Muscle of leg (tissue), 11 donors: ENCODE results near the gene UBE2K. TPM values are rescaled to one million over a fixed set of nuclear protein-coding genes. Genes with fewer than 3 reads are reported as not detected.
A peak's percentile ranks its signal among the peaks of the same experiment; 100 is the strongest.
"Not testable (repeated sequence)": the region's sequence is repeated elsewhere in the genome, so short reads cannot be mapped to it uniquely, and the experiment has no call there.

Experiments used
- DNase-seq: peaks from one replicate; pipeline ENCODE4 v3.0.0; 2013
- H3K27ac ChIP-seq: one replicate; pipeline ENCODE4 v1.5.1; 2013; ENCODE audit warnings: mild to moderate bottlenecking, low read length, control low read depth
- H3K27me3 ChIP-seq: one replicate; pipeline ENCODE4 v1.6.1; 2013; ENCODE audit warnings: low read length; ENCODE audit not compliant: control insufficient read depth, insufficient read depth
- H3K36me3 ChIP-seq: one replicate; pipeline ENCODE4 v1.6.1; 2013; ENCODE audit warnings: low read length; ENCODE audit not compliant: control insufficient read depth, insufficient read depth
- H3K4me1 ChIP-seq: one replicate; pipeline ENCODE4 v1.6.1; 2013; ENCODE audit warnings: low read length; ENCODE audit not compliant: control insufficient read depth, insufficient read depth
- H3K4me3 ChIP-seq: one replicate; pipeline ENCODE4 v1.5.1; 2013; ENCODE audit warnings: low read length, control low read depth
- H3K9me3 ChIP-seq: replicated peaks from 2 replicates; pipeline ENCODE4 v1.6.1; 2013; ENCODE audit warnings: low read depth, low read length; ENCODE audit not compliant: control insufficient read depth
- WGBS: methylation state at CpG from one replicate; pipeline ENCODE4 v1.1.5; 2013; ENCODE audit warnings: missing lambda C conversion rate; ENCODE audit not compliant: insufficient coverage; 5-methylcytosine and 5-hydroxymethylcytosine counted together
- polyA plus RNA-seq, 8 donors: library from polyadenylated mRNA; unstranded; fragments of 120-200 nt; gene quantifications; one replicate each; pipeline versions ENCODE4 v1.2.1 to v1.2.3, GENCODE V29; 2013; ENCODE audit warnings: inconsistent platforms in 1 of 8, low replicate concordance in 1 of 8; ENCODE audit not compliant: insufficient read length in 8 of 8, insufficient read depth in 1 of 8
- total RNA-seq: library from RNA; stranded (reverse); fragments of 120-200 nt; gene quantifications from one replicate; pipeline ENCODE4 v1.2.4, GENCODE V29; 2013

UBE2K gene
- total and polyA plus RNA-seq, 9 donors = 16.0 to 68.3 (median 51.1) TPM

GRCh38 chr4:39682138-39682537 lies 15.8 kb upstream of the UBE2K start:
- no peak overlapping the region for H3K4me3 ChIP-seq
- DNase-seq = peak; percentile 45
- no peaks in the 10 kb centered on the region for H3K27me3 ChIP-seq
- no peaks in the 10 kb centered on the region for H3K4me1 ChIP-seq
- no peaks in the 10 kb centered on the region for H3K36me3 ChIP-seq
- H3K9me3 ChIP-seq = no peaks in the 10 kb centered on the region
- WGBS = no CpG with 5 or more reads among the region's 2 CpGs
- H3K27ac ChIP-seq = no peak overlapping the region

- DNase-seq = no peak
- Histone ChIP-seq H3K4me3 (no peak overlapping the region), H3K27ac (no peak overlapping the region), H3K9me3 (no peaks in the 10 kb centered on the region), H3K27me3 (no peaks in the 10 kb centered on the region), H3K36me3 (no peaks in the 10 kb centered on the region), H3K4me1 (no peaks in the 10 kb centered on the region)
- no CpG with 5 or more reads among the region's 1 CpG for WGBS
These were observed 11.9 kb upstream of the UBE2K start for GRCh38 chr4:39685990-39686389.

- Histone ChIP-seq H3K9me3 (no peaks in the 10 kb centered on the region), H3K4me3 (no peak overlapping the region), H3K4me1 (no peaks in the 10 kb centered on the region), H3K27ac (no peak overlapping the region), H3K27me3 (no peaks in the 10 kb centered on the region), H3K36me3 (no peaks in the 10 kb centered on the region)
- no peak for DNase-seq
These were observed 10.9 kb upstream of the UBE2K start for GRCh38 chr4:39687014-39687413.

GRCh38 chr4:39689970-39690369 lies 8.0 kb upstream of the UBE2K start:
- no peak for DNase-seq
- no peak overlapping the region for H3K27ac ChIP-seq
- no peak overlapping the region for H3K4me3 ChIP-seq
- no peaks in the 10 kb centered on the region for H3K4me1 ChIP-seq
- H3K36me3 ChIP-seq = no peaks in the 10 kb centered on the region
- WGBS = no CpG with 5 or more reads among the region's 7 CpGs
- no peaks in the 10 kb centered on the region for H3K27me3 ChIP-seq
- H3K9me3 ChIP-seq = no peaks in the 10 kb centered on the region

- H3K4me1 ChIP-seq = peaks cover 5% of the 10 kb centered on the region
- H3K27me3 ChIP-seq = no peaks in the 10 kb centered on the region
- WGBS = 2% methylated on average over 11 of the region's 21 CpGs
- H3K4me3 ChIP-seq = peak overlapping the region; percentile 96
- peak overlapping the region; percentile 95 for H3K27ac ChIP-seq
- DNase-seq = peak; percentile 72
- H3K36me3 ChIP-seq = no peaks in the 10 kb centered on the region
- H3K9me3 ChIP-seq = no peaks in the 10 kb centered on the region
These were observed 581 bp downstream of the UBE2K start for GRCh38 chr4:39698424-39699009.

- Histone ChIP-seq H3K36me3 (peaks cover 3% of the 10 kb centered on the region), H3K4me3 (no peak overlapping the region), H3K4me1 (peaks cover 5% of the 10 kb centered on the region), H3K27me3 (no peaks in the 10 kb centered on the region), H3K9me3 (no peaks in the 10 kb centered on the region), H3K27ac (no peak overlapping the region)
- no CpG with 5 or more reads among the region's 4 CpGs for WGBS
- peak; percentile 46 for DNase-seq
These were observed 1.9 kb downstream of the UBE2K start for GRCh38 chr4:39699687-39700409.

GRCh38 chr4:39700554-39700953 lies 2.6 kb downstream of the UBE2K start:
- Histone ChIP-seq H3K27ac (no peak overlapping the region), H3K36me3 (peaks cover 3% of the 10 kb centered on the region), H3K9me3 (no peaks in the 10 kb centered on the region), H3K27me3 (no peaks in the 10 kb centered on the region), H3K4me3 (no peak overlapping the region), H3K4me1 (peaks cover 5% of the 10 kb centered on the region)
- 27% methylated on average over 2 of the region's 3 CpGs for WGBS
- DNase-seq = no peak

GRCh38 chr4:39702716-39703115 lies 4.8 kb downstream of the UBE2K start:
- H3K36me3 ChIP-seq = peaks cover 3% of the 10 kb centered on the region
- H3K27ac ChIP-seq = no peak overlapping the region
- no CpG with 5 or more reads among the region's 2 CpGs for WGBS
- no peaks in the 10 kb centered on the region for H3K4me1 ChIP-seq
- DNase-seq = no peak
- H3K4me3 ChIP-seq = no peak overlapping the region
- H3K9me3 ChIP-seq = no peaks in the 10 kb centered on the region
- no peaks in the 10 kb centered on the region for H3K27me3 ChIP-seq

- H3K4me1 ChIP-seq, H3K27me3 ChIP-seq, H3K36me3 ChIP-seq, H3K9me3 ChIP-seq, H3K4me3 ChIP-seq, DNase-seq, H3K27ac ChIP-seq: not testable (repeated sequence)
- WGBS = 83% methylated on average over 2 of the region's 13 CpGs
These were observed 6.9 kb downstream of the UBE2K start for GRCh38 chr4:39704789-39705188.

GRCh38 chr4:39706334-39706733 lies 8.4 kb downstream of the UBE2K start:
- H3K9me3 ChIP-seq = no peaks in the 10 kb centered on the region
- no peak overlapping the region for H3K4me3 ChIP-seq
- peaks cover 3% of the 10 kb centered on the region for H3K36me3 ChIP-seq
- H3K4me1 ChIP-seq = no peaks in the 10 kb centered on the region
- no peaks in the 10 kb centered on the region for H3K27me3 ChIP-seq
- no peak overlapping the region for H3K27ac ChIP-seq
- 93% methylated on average over 2 of the region's 6 CpGs for WGBS
- no peak for DNase-seq
